NT2/D1 (cell line): ENCODE measurements around the gene FAM111A.

ENCODE experiments used
- YY1 ChIP-seq: IDR thresholded peaks from 2 replicates; pipeline ENCODE4 v1.6.1; 2011; ENCODE audit not compliant: insufficient read length, insufficient read depth
- ZNF274 ChIP-seq: IDR thresholded peaks from 2 replicates; pipeline ENCODE4 v1.6.1; 2011; ENCODE audit warnings: mild to moderate bottlenecking, low read depth, low read length

- TF ChIP-seq YY1 (no peak), ZNF274 (no peak)
Measured at GRCh38 chr11:59180168-59180776, 37.6 kb downstream of the FAM111A start.
